ENCODE results near the gene SSR3.

DNA sequence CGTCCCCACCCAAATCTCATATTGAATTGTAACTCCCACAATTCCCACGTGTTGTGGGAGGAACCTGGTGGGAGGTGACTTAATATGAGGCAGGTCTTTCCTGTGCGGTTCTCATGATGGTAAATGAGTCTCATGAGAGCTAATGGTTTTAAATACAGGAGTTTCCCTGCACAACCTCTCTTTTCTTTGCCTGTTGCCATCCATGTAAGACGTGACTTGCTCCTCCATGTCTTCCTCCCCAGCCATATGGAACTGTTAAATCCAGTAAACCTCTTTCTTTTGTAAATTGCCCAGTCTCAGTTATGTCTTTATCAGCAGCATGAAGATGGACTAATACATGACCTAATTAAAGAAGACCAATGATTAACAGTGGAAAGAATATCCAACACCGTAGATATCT lies 56.6 kb downstream of the SSR3 start:
- TF ChIP-seq, protein P1, sequence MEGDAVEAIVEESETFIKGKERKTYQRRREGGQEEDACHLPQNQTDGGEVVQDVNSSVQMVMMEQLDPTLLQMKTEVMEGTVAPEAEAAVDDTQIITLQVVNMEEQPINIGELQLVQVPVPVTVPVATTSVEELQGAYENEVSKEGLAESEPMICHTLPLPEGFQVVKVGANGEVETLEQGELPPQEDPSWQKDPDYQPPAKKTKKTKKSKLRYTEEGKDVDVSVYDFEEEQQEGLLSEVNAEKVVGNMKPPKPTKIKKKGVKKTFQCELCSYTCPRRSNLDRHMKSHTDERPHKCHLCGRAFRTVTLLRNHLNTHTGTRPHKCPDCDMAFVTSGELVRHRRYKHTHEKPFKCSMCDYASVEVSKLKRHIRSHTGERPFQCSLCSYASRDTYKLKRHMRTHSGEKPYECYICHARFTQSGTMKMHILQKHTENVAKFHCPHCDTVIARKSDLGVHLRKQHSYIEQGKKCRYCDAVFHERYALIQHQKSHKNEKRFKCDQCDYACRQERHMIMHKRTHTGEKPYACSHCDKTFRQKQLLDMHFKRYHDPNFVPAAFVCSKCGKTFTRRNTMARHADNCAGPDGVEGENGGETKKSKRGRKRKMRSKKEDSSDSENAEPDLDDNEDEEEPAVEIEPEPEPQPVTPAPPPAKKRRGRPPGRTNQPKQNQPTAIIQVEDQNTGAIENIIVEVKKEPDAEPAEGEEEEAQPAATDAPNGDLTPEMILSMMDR (IDR thresholded peaks at IDR 0.05), result no peak
- TF ChIP-seq POLR2A (IDR thresholded peaks at IDR 0.05), result no peak

Data from esophagus squamous epithelium (tissue), 4 donors.